GM19463 (cell line): Measurements from ENCODE around the gene LRRC8A.
"Not testable (repeated sequence)": the region's sequence is repeated elsewhere in the genome, so short reads cannot be mapped to it uniquely, and the experiment has no call there.

Experiments
- ATAC-seq: cut with Tn5 transposase; IDR thresholded peaks from one replicate; pipeline ENCODE4 v1.9.1; 2021; ENCODE audit warnings: mild to moderate bottlenecking, moderate library complexity; ENCODE audit not compliant: unreplicated experiment

Gene LRRC8A

GRCh38 chr9:128919402-128920089 lies 37.6 kb downstream of the LRRC8A start:
- no peak for ATAC-seq

DNA sequence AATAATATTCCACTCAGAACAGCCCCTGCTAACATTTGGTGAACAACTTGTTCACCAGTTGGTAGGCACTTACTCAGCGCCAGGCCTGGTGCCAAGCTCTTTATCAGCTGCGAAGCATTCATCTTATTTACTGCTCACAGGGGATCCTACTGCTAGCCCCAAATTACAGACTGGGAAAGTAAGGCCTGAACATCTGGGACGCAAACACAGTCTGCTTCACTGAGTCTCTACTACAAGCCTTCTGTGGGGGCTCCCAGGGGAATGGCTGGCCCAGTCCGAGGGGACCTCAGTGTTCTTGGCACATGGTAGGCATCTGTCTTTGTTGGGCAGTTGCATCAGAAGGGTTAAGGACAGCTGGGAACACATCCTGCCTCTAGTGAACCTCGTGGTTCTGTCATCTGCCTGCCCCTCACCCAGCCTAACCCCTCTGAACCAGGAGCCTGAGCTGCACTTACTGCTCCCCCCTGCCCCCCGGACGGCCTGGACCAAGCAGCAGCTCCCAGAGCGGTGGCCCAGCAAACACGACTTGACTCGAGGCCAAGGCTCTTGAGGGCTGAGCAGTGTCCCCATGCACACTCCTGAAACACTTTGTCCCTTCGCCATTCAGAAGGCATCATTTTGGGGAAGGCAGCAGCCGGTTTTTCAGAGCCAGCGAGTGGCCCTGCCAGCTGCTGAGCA lies 38.6 kb downstream of the LRRC8A start, which contains the start of gene PHYHD1:
PHYHD1 (plus strand) TSS at position 602 of the 678 bp plus-strand sequence. CDS start 1,342 bp downstream, outside the sequence.
- no peak for ATAC-seq

DNA sequence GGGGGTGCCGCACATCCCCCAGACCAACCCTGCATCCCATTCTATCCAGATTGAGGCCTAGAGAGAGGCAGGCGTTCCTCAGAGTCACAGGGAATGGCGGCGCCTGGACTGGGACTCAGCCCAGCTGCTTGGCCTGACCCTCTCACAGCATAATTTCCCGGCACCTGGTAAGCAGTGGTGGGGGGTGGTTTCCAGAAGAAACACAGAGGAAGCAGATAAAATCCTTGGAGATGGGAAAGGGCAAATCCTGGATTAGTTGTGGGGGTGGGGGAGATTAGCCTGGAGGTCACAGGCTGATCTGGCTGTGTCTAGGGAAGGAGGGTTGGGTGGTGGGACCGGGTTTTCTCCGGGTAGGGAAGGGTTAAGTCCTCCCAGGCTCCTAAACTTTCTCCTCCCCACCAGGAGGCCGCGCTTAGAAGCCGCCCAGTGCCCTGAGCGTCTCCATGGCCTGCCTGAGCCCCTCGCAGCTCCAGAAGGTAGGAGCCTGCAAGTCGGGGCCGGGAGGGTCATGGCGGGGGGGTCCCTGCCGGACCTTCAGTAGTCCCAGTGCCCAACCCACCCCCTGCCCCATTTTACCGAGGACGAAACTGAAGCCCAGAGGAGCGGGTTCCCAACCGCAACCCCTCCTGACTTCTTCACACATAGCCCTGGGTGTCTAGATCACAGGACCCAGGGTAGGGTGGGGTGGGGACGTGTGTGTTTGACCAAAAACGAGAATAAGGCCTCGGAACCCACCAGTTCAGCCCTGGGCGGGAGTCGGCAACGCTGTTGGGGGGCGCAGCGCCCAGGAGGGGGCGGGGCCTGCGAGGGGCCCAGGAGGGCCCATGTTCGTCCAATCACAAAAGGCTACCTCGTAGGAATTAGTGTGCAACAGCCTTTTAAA lies 40.2 kb downstream of the LRRC8A start:
- ATAC-seq: no peak

DNA sequence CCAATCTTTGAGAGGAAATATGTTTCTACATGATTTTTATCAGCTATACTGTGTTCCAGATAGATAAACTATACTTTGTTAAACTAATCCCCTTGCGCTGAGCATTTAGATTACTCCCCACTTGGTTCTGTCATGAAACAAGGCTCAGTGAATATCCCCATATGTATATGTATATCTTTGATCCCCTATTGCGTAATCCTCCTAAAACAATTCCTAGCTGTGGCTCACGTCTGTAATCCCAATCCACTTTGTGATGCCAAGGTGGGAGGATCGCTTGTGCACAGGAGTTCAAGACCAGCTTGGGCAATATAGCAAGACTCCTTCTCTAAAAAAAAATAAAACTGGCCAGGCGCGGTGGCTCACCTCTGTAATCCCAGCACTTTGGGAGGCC lies 41.6 kb downstream of the LRRC8A start:
- no peak for ATAC-seq

DNA sequence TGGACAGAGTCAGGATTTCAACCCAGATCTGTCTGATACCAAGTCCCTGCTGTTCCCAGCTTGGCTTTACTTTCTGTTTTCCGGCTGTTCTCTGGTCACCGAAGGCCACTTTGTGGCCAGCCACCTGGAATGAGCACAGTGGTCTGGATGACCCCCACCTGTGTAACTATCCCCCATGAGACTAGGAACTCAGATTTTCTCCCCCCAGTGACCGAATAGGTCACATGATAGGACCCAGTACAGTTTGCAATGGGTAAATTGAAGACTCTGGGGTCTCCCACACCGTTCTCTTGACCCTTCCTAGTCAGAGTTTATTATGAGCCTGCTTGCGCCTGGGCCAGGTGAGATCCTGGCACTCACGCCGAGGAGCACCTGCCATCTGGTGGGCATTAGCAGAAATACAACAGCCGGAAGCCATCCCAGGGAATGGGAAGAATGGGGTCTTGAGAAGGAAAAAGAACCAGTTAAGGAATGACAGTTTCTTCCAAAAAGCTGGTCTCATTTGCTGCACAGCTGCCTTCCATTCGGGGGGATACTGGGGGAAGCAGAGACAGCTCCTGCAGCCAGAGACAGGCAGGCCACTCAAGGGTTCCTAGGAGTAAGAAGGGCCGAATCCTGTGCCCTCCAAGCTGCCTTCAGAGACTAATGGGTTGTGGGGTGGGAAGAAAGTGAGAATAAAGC lies 45.9 kb downstream of the LRRC8A start:
- no peak for ATAC-seq

- no peak for ATAC-seq
Measured at GRCh38 chr9:128928624-128929023, 46.7 kb downstream of the LRRC8A start.

DNA sequence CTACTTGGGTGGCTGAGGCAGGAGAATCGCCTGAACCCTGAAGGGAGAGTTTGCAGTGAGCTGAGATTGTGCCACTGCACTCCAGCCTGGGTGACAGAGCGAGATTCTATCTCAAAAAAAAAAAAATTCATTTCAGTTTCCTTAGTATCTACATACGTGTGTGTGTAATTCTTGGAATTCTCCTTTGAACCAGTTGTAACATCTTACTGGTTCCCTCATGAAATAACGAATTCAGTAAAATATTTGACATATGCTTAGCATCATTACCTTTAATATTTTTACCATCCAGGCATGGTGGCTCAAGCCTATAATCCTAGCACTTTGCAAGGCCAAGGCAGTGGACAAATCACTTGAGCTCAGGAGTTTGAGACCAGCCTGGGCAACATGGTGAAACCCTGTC lies 47.6 kb downstream of the LRRC8A start:
- no peak for ATAC-seq

GRCh38 chr9:128933731-128934130 lies 51.8 kb downstream of the LRRC8A start:
- ATAC-seq: no peak

- ATAC-seq: no peak
Measured at GRCh38 chr9:128936171-128936865, 54.4 kb downstream of the LRRC8A start.

DNA sequence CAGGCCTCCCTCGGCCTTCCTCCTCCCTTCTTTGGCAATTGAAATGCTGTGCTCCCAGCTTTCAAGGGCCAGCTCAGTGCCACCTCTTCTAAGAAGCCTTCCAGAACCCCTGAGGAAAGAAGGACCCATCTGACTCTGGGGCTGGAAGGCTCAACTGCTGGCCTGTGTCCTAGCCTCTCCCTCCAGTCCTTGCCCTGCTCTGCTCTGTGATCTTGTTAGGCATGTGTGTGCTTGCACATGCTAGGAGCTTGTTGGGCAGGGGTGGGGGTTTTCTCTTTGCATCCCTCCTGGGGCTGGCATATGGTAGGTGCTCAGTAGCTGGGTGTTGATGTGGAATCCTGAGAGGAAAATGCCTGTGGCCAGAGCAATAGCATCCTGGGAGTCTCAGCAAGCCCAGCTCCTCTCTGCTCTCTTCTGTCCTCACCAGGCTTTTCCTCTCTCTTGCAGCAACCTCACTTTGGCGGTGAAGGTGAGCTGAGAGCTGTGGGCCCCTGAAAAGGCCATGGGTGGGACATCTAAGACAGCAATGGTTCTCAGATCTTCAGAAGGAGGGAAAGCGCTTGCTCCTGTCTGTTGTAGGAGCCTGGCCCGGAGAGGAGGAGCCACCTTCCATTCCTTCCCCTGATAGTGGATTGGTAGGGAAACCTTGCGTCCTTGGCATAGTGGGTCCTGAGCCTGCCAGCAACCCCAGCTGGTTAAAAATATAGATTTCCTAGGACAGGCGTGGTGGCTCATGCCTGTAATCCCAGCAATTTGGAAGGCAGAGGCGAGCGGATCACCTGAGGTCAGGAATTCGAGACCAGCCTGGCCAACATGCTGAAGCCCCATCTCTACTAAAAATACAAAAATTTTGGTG lies 55.6 kb downstream of the LRRC8A start:
- ATAC-seq: no peak

- ATAC-seq: no peak
Measured at GRCh38 chr9:128940271-128940921, 58.5 kb downstream of the LRRC8A start.

DNA sequence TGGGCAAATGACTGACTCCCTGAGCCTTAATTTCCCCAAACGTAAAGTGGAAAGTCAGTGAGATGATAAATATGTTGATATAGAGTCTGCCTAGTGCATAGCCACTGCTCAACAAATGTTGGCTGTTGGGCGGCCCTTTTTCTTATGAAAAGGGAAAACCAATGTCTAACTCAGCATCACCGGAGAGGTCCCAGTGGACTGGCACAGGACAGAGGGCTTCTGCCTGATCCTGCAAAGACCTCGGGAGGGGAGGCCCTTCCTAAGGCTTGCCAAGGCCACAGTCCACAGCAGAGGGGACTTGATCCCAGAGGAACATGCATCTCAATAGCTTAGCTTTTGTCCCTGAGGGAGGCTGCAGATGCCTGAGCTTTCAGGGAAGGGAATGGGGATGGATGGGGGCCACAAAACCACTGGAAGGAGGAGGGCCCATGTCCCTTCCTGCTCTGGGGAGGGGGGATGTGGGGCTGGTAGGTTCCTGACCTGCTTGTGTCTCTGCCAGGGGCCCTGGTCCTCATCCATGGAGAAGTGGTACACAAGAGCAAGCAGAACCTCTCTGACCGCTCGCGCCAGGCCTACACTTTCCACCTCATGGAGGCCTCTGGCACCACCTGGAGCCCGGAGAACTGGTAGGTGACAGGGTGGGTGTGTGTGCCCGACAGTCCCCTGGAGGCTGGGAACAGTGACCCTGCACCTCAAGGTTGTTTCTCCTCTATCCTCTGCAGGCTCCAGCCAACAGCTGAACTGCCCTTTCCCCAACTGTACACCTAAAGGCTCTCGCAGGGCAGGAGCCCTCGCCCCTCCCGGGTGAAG lies 59.2 kb downstream of the LRRC8A start:
- no peak for ATAC-seq

GRCh38 chr9:128943832-128944620 lies 62.1 kb downstream of the LRRC8A start:
- ATAC-seq: no peak

- not testable (repeated sequence) for ATAC-seq
Measured at GRCh38 chr9:128944966-128945365, 63.0 kb downstream of the LRRC8A start.

GRCh38 chr9:128945798-128946501 lies 64.0 kb downstream of the LRRC8A start:
- ATAC-seq: no peak

DNA sequence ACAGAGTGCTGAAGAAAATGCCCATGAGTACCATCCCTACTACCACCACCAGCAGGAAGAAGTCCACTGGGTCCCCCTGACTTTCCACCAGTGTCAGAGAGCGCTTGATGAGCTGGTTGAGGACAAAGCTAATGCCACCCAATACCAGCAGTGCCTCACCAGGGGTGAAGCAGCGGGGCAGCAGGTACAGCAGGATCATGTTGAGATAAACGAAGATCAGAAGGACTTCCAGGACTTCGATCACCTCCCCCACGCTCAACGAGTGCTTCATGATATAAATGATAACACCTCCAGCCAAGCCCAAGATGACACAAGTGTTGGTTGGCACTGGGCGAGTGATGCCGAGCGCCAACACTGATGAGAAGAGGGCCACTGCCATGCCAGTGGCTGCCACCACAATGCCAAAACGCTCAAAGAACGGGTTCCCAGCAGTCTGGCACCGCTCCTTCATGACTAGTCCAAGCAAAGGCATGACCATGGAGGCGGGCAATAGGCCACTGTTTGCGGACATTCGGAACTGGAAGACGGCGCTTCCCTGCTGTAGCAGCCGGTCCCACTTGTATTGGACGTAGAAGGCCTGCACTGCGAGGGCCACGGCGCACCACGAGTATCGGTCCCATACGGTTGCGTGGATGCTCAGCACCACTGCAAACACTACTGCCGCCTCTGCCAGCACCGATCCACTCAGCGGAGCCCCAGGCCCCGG lies 64.8 kb downstream of the LRRC8A start:
- ATAC-seq: no peak
